ENCODE data around the gene MBOAT2.

Gene MBOAT2

DNA sequence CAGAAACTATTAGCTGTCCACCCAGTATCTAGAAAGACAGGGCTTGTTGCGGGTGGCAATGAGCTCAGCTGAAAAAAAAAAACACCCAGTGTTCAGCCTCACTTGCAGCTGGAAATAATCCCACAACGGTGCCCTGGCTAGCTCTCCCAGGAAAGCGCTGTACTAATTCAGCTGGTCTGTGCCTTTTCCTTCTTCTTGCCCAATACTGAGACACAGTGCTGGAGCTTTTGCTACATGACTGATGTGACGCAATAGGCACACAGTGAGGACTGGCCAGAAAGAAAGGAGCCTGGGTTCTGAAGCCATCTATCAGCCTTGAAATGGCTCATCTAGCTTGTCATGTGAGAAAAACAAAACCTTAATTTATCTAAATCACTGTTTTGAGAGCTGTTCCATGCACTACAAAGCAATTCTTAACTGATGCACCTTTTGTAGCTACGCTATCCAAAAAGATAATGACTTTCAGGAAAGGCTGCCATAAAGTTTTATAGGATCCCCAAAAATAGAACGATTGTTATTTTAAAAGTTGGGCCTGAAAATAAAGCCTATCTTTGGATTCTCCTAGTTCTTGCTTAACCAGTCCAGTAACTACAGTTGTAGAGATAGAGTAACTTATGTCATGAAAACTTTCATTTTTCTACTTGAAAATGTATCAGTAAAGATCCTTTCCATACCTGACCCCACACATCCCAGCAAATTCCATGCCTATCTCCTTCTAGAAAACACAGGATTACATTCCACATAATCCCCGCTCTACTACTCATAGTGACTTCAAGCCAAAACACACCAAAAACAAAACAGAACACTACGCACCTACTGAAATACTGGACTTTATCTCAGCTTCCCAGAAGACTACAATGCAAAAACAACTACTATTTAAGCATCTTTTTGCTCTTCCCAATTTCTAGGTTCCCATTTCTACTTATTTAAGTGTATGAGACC, 181.9 kb downstream of the MBOAT2 start:
- Histone ChIP-seq H3K27me3 (ENCODE audit: control insufficient read depth, insufficient read depth, low read length) (no peaks in the 10 kb centered on the region), H3K9me3 (ENCODE audit: control insufficient read depth, insufficient read depth, low read depth, low read length) (no peaks in the 10 kb centered on the region), H3K27ac (ENCODE audit: low read depth, low read length) (no peak overlapping the region), H3K4me3 (ENCODE audit: low read depth, low read length) (no peak overlapping the region), H3K4me1 (ENCODE audit: control insufficient read depth, insufficient read depth, low read length) (no peaks in the 10 kb centered on the region), H3K36me3 (ENCODE audit: control insufficient read depth, insufficient read depth, low read length) (0 out of 2 replicates have a peak, but pooled peaks cover 2% of the 10 kb centered on the region), H3K9ac (ENCODE audit: low read length) (no peak overlapping the region)

DNA sequence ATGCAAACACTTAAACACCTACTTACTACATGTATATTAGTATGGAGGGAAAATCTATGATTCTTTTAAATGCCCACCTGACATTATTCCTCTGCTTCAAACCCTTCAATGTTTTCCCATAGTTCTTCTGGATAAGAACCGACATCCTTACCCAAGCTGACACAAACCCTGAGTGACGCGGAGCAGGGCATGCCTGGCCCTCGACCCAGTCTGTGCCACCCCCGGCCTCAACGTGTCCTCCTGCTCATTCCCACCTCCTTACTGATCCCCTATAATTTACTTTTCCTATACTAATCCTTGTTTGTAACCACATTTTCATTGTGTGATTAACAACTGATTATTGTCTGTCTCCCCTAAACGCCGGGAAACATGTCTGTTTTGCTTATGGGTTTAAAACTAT, 183.5 kb downstream of the MBOAT2 start:
- Histone ChIP-seq H3K27me3 (ENCODE audit: control insufficient read depth, insufficient read depth, low read length) (no peaks in the 10 kb centered on the region), H3K27ac (ENCODE audit: low read depth, low read length) (no peak overlapping the region), H3K4me3 (ENCODE audit: low read depth, low read length) (no peak overlapping the region), H3K9ac (ENCODE audit: low read length) (no peak overlapping the region), H3K9me3 (ENCODE audit: control insufficient read depth, insufficient read depth, low read depth, low read length) (no peaks in the 10 kb centered on the region), H3K4me1 (ENCODE audit: control insufficient read depth, insufficient read depth, low read length) (no peaks in the 10 kb centered on the region), H3K36me3 (ENCODE audit: control insufficient read depth, insufficient read depth, low read length) (0 out of 2 replicates have a peak, but pooled peaks cover 2% of the 10 kb centered on the region)

DNA sequence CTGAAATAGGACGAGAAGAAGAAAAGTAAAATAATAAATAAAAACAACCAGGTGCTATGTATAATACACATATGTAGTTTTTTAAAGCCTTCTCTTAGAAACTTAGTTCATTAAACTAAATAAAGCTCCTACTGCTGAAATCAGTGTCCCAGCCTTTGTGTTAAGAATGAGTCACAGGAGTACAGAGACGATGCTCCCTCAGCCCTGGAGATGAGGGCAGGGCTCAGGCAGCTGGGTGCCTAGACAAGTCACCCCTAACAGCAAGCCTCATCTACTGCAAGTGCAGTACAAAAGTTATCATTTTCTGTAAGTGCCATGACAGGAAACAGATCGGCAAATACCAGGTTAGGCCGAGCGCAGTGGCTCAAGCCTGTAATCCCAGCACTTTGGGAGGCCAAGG, 184.3 kb downstream of the MBOAT2 start:
- H3K27me3 ChIP-seq (ENCODE audit: control insufficient read depth, insufficient read depth, low read length) = no peaks in the 10 kb centered on the region

DNA sequence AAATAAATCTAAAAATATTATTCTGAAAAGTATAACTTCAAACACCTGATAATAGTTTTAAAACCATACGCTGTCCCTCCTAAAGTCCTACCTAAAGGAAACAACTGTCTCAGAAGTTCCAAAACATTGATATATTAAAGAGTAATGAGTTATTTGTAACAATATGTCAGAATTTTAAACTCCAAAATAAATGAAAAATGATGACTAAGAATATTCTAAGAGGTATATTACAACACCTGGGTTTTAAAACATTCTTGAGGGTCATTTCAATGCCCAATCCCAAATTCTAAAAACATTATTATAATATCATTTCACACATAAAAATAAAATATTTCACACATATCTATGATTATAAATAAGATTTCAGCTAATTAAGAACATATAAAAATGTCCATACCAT, 186.3 kb downstream of the MBOAT2 start:
- H3K9me3 ChIP-seq (ENCODE audit: control insufficient read depth, insufficient read depth, low read depth, low read length) = no peaks in the 10 kb centered on the region

More for the DNA sequence above, 184.3 kb downstream of the MBOAT2 start:
- no peak overlapping the region for H3K4me3 ChIP-seq (ENCODE audit: low read depth, low read length)
- no peaks in the 10 kb centered on the region for H3K9me3 ChIP-seq (ENCODE audit: control insufficient read depth, insufficient read depth, low read depth, low read length)
- H3K36me3 ChIP-seq (ENCODE audit: control insufficient read depth, insufficient read depth, low read length) = 0 out of 2 replicates have a peak, but pooled peaks cover 2% of the 10 kb centered on the region
- no peaks in the 10 kb centered on the region for H3K4me1 ChIP-seq (ENCODE audit: control insufficient read depth, insufficient read depth, low read length)
- H3K27ac ChIP-seq (ENCODE audit: low read depth, low read length) = no peak overlapping the region
- no peak overlapping the region for H3K9ac ChIP-seq (ENCODE audit: low read length)

DNA sequence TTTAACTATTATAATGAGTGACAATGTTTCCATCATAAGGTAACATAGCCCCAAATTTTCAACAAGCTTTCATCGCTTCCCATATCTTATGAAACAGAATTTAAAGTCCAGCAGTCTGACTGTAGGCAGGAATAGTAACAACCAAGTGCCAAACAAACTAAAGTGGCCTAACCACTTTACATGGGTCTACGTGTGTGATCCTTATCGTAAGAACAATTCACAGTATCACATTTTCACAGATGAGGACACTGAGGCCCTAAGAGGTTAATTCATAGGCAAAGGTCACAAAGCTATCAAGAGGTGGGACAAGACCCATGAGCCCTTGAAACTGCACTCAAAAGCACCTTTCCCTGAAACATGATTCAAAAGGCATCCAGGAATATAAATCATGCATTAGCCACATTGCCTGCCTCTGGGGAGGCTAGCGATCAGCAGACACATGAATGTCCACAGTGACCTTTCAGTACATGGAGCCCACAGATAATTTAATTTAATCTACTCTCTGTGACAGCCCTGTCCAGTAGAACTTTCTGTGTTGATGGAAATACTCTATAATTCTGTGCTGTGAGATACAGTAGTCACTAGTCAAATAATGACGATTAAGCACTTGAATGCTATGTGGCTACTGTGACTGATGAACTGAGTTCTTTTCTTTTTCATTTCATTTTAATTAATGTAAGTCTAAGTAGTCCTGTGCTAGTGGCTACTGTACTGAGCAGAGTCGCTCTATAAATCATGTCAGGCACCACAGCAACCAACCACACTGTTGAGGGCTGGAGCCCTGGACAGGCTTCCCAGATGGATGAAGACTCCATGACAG, 196.4 kb downstream of the MBOAT2 start:
- Histone ChIP-seq H3K27ac (ENCODE audit: low read depth, low read length) (no peak overlapping the region), H3K27me3 (ENCODE audit: control insufficient read depth, insufficient read depth, low read length) (no peaks in the 10 kb centered on the region), H3K4me1 (ENCODE audit: control insufficient read depth, insufficient read depth, low read length) (no peaks in the 10 kb centered on the region), H3K4me3 (ENCODE audit: low read depth, low read length) (no peak overlapping the region), H3K9ac (ENCODE audit: low read length) (no peak overlapping the region), H3K9me3 (ENCODE audit: control insufficient read depth, insufficient read depth, low read depth, low read length) (no peaks in the 10 kb centered on the region), H3K36me3 (ENCODE audit: control insufficient read depth, insufficient read depth, low read length) (peaks cover 32% of the 10 kb centered on the region)

More for the DNA sequence above, 186.3 kb downstream of the MBOAT2 start:
- Histone ChIP-seq H3K27me3 (ENCODE audit: control insufficient read depth, insufficient read depth, low read length) (no peaks in the 10 kb centered on the region), H3K36me3 (ENCODE audit: control insufficient read depth, insufficient read depth, low read length) (0 out of 2 replicates have a peak, but pooled peaks cover 4% of the 10 kb centered on the region), H3K9ac (ENCODE audit: low read length) (no peak overlapping the region), H3K4me1 (ENCODE audit: control insufficient read depth, insufficient read depth, low read length) (no peaks in the 10 kb centered on the region), H3K4me3 (ENCODE audit: low read depth, low read length) (no peak overlapping the region), H3K27ac (ENCODE audit: low read depth, low read length) (no peak overlapping the region)

DNA sequence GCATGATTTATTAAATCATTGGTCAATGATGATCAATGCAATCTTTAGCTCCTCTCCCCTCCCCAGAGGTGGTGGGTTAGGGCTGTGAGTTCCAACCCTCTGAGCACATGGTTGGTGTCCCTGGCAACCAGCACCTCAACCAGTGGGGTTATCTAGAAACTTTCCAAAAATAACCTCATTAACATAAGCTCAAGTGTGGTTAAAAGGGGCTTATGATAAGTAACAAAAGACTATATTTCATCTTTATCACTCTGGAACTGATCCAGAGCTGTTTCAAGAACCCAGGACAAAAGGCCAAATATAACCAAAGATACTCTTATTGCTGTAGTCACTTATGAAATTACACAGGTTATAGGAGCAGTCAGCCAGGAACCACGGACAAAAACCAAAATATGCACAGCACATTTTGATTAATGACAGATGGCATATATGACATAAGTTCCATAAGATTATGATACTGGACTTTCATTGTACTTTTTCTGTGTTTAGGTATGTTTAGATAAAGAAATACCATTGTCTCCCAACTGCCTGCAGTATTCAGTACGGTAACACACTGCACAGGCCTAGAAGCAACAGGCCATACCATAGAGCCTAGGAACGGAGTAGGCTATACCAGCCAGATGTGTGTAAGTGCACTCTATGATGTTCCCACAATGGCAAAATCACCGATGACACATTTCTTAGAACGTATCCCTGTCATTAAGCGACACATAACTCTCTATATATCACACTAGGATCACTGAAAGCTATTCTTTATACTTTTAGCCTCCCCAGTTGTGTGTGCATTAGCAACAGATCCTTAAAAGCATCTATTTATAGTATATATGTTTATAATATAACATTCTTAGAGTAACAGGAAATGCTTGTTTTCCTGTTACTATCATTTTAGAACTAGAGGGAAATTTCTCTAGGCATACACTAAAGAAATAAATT, 197.9 kb downstream of the MBOAT2 start:
- H3K9me3 ChIP-seq (ENCODE audit: control insufficient read depth, insufficient read depth, low read depth, low read length) = no peaks in the 10 kb centered on the region
- no peaks in the 10 kb centered on the region for H3K27me3 ChIP-seq (ENCODE audit: control insufficient read depth, insufficient read depth, low read length)
- H3K4me3 ChIP-seq (ENCODE audit: low read depth, low read length) = no peak overlapping the region
- H3K27ac ChIP-seq (ENCODE audit: low read depth, low read length) = no peak overlapping the region
- H3K4me1 ChIP-seq (ENCODE audit: control insufficient read depth, insufficient read depth, low read length) = no peaks in the 10 kb centered on the region
- peaks cover 35% of the 10 kb centered on the region for H3K36me3 ChIP-seq (ENCODE audit: control insufficient read depth, insufficient read depth, low read length)
- H3K9ac ChIP-seq (ENCODE audit: low read length) = no peak overlapping the region

DNA sequence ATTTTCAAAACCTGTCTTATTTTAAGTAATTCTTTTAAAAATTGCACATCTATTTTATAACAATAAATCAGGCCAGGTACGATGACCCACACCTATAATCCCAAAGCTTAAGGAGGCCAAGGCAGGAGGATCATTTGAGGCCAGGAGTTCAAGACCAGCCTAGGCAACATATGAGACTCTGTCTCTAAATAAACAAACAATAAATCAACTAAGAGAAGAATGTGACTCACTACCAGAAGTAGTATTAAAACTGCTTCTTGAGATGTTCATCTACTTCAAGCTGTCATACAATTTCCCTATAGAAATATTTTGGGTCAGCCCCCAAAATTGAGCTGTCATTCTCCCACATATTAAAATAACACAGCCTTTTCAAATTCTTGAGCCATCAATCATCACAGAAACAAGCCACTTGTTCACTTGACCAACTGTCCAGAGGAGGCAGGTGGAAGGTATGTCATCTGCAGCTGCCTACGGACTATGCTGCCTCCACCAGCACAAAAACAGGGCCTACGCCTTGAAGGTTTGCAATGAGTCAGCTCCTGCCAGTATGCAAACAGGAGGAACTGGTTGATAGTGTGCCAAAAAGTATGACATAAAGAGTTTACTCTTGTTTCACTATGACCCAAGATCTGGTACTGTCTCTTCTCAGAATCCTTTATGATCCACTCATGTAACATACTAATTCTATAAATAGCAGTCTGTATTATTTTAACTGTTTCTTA, 199.7 kb downstream of the MBOAT2 start:
- no peak overlapping the region for H3K27ac ChIP-seq (ENCODE audit: low read depth, low read length)
- no peak overlapping the region for H3K9ac ChIP-seq (ENCODE audit: low read length)
- no peaks in the 10 kb centered on the region for H3K27me3 ChIP-seq (ENCODE audit: control insufficient read depth, insufficient read depth, low read length)
- peaks cover 32% of the 10 kb centered on the region for H3K36me3 ChIP-seq (ENCODE audit: control insufficient read depth, insufficient read depth, low read length)
- no peak overlapping the region for H3K4me3 ChIP-seq (ENCODE audit: low read depth, low read length)
- H3K9me3 ChIP-seq (ENCODE audit: control insufficient read depth, insufficient read depth, low read depth, low read length) = no peaks in the 10 kb centered on the region
- H3K4me1 ChIP-seq (ENCODE audit: control insufficient read depth, insufficient read depth, low read length) = no peaks in the 10 kb centered on the region

DNA sequence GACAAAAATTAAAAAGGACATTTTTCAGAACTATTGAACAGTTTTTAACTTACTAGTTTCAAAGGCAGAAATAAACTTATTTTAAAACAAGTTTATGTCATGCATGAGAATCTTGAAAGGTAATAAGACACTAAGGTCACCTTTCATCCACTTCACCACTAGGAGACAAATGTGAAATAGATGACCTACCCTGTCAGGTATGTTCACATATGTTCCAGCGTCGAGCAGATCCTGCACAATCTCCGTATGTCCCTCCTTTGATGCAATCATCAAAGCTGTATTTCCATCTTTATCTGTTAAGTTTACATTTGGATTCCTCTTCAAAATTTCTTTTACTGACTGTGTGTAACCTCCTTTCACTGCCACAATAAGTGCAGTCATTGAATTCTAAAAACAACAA, 200.7 kb downstream of the MBOAT2 start:
- H3K27ac ChIP-seq (ENCODE audit: low read depth, low read length) = no peak overlapping the region
- H3K9me3 ChIP-seq (ENCODE audit: control insufficient read depth, insufficient read depth, low read depth, low read length) = no peaks in the 10 kb centered on the region
- peaks cover 36% of the 10 kb centered on the region for H3K36me3 ChIP-seq (ENCODE audit: control insufficient read depth, insufficient read depth, low read length)
- H3K27me3 ChIP-seq (ENCODE audit: control insufficient read depth, insufficient read depth, low read length) = no peaks in the 10 kb centered on the region
- no peaks in the 10 kb centered on the region for H3K4me1 ChIP-seq (ENCODE audit: control insufficient read depth, insufficient read depth, low read length)
- H3K9ac ChIP-seq (ENCODE audit: low read length) = no peak overlapping the region
- H3K4me3 ChIP-seq (ENCODE audit: low read depth, low read length) = no peak overlapping the region
